HG03378 (cell line): ENCODE data around the gene TTC22.
A peak's percentile ranks its signal among the peaks of the same experiment; 100 is the strongest.

Source experiments
- ATAC-seq: cut with Tn5 transposase; IDR thresholded peaks from one replicate; pipeline ENCODE4 v1.9.1; 2021; ENCODE audit warnings: mild to moderate bottlenecking, moderate library complexity; ENCODE audit not compliant: unreplicated experiment

TTC22 gene

GRCh38 chr1:54834007-54834541 lies 33.0 kb upstream of the TTC22 start:
- no peak for ATAC-seq

DNA sequence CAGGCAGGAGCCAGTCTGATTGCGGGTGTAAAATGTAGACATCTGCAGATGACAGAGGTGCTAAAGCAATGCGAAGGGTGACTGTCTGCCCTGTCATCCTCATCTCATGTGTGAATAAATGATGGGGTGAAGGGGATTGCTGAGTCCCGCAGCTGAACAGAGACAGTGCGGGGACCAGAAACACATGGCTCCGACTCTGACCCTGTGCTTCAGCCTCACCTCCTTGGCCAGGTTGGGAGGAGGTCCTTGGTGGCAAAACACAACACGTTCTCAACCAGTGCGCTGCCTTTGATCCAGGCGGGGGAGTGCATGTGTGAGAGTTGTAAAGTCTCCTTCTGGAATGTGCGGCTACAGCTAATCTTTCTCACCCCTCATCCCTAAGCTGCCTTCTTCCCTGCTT lies 32.0 kb upstream of the TTC22 start:
- ATAC-seq, result no peak

DNA sequence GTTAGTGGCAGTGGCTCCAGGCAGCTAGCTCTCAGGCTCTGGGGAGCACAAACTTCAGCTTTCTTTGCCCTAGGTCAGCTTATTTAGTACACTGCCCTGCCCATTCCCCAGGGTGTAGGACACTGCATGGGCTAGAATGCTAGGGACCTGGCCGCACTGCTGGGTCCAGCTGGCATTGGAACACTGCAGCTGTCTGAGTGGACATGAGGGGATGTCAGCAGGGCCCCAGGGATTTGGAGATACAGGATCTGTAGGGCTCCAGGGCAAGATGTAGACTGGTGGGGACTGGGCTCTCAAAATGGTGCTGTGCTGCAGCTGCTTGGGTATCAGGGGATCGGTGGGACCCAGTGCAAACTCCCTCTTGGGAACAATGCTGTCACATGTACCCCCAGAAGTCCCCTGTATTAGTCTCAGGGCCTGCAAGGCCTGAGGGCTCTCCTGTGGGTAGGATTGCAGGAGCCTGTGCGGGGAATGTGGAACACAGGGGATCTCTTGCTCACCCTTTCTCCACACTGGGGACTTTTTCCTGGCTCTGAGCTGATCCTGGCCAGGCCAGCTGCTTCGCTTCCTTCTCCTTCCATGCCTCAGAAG lies 25.2 kb upstream of the TTC22 start:
- ATAC-seq, result no peak

GRCh38 chr1:54825696-54826095 lies 24.6 kb upstream of the TTC22 start:
- ATAC-seq, result no peak

GRCh38 chr1:54823670-54824069 lies 22.5 kb upstream of the TTC22 start:
- ATAC-seq, result no peak

DNA sequence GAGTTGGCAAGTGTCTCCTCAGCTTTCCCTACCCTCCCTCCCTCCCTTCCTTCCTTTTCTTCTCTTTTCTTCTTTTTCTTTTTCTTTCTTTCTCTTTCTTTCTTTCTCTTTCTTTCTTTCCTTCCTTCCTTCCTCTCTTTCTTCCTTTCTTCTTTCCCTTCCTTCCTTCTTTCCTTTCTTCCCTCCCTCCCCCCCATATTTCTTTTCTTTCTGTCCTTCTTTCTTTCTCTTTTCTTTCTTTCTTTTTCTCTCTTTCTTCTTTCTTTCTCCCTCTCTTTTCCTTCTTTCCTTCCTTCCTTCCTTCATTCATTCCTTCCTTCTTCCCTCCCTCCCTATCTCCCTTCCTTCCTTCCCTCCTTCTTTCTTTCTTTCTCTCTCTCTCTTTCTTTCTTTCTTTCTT lies 18.6 kb upstream of the TTC22 start:
- ATAC-seq, result no peak

- no peak for ATAC-seq
Measured at GRCh38 chr1:54819195-54819536, 18.0 kb upstream of the TTC22 start.

- ATAC-seq, result no peak
Measured at GRCh38 chr1:54818461-54819194, 17.5 kb upstream of the TTC22 start.

DNA sequence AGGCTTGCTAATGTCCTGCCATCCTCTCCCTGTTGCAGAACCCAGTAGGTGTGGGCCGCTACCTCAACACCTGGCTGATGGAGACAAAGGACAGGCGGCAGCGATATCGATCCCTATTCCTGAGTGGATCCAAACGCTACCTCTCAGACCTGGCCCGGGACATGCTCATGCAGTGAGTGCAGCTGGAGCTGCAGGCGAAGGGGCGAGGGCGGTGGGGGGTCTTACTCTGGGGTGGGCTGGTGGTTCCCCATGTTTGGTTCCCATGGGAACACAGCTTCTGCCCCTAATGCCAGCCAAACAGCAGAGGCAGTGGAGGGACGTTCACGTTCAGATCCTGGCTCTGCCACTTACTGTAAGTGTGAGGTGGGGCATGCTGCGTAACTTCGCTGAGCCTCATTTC lies 15.8 kb upstream of the TTC22 start:
- ATAC-seq, result no peak

- ATAC-seq, result no peak
Measured at GRCh38 chr1:54816130-54816529, 15.0 kb upstream of the TTC22 start.

DNA sequence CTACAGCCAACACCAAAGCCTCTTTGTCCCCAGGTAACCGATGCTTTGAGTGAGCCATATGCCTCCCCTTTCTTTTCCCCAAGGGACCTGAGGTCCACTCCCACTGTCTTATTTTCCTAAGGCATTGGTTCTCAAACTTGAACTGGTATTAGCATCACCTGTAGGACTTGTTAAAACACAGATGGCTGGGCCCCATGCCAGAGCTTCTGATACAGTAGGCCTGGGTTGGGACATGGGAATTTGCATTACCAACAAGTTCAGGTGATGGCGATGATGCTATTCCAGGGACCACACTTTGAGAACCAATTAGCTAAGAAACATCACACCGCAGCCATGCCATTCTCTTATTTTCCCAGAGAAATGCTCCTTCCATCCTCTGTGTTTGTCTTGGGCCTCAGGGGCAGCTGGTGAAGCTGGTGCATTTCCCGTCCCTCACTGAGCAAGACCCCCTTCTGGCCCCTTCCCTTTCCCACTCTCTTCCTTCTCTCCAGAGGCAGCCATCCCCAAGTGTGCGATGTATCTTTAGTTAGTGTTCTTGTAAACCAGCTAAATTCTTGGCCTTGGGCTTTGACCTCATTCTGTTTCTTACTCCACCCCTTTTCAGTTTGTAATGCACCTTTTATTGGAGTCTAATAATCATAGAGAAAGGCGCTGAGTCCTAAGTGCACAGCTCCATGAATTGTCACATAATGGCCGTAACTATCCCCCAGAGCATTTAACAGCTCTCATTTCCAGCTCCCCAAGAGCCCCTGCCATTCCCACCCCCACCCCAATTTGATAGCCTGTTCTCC lies 14.2 kb upstream of the TTC22 start:
- ATAC-seq, result no peak

GRCh38 chr1:54814571-54814970 lies 13.4 kb upstream of the TTC22 start:
- no peak for ATAC-seq

GRCh38 chr1:54814126-54814498 lies 13.0 kb upstream of the TTC22 start:
- ATAC-seq, result no peak

DNA sequence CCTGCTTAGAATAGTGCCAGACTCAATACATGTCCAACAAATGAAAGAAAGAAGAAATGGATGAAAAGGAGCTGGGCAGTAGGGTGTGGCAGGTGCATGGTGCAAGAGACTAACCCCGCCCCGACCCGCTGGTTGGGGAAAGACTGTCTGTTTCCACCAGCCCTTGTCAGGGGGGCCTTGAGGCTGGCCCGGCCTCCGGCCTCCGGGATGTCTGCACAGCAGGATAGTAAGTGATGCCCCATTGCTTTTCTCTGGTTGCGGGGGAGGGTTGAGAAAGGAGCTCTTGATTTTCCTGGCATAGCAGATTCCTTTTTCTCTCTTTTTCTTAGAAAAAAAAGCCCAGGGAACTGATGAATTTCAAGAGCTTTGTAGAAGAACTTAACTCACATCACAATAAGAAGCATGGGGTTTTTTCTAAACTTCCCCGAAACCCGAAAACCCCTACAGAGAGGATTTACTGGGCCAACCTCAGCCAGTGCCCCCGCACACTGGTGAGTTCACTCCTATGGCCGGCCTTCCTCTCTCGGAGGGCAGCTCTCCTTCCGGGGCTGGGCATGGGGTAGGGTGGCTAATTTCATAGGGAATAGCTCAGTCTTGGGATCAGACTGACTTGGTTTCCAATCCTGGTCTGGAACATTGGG lies 12.5 kb upstream of the TTC22 start:
- no peak for ATAC-seq

GRCh38 chr1:54812801-54813484 lies 11.8 kb upstream of the TTC22 start:
- peak; percentile 47 for ATAC-seq

DNA sequence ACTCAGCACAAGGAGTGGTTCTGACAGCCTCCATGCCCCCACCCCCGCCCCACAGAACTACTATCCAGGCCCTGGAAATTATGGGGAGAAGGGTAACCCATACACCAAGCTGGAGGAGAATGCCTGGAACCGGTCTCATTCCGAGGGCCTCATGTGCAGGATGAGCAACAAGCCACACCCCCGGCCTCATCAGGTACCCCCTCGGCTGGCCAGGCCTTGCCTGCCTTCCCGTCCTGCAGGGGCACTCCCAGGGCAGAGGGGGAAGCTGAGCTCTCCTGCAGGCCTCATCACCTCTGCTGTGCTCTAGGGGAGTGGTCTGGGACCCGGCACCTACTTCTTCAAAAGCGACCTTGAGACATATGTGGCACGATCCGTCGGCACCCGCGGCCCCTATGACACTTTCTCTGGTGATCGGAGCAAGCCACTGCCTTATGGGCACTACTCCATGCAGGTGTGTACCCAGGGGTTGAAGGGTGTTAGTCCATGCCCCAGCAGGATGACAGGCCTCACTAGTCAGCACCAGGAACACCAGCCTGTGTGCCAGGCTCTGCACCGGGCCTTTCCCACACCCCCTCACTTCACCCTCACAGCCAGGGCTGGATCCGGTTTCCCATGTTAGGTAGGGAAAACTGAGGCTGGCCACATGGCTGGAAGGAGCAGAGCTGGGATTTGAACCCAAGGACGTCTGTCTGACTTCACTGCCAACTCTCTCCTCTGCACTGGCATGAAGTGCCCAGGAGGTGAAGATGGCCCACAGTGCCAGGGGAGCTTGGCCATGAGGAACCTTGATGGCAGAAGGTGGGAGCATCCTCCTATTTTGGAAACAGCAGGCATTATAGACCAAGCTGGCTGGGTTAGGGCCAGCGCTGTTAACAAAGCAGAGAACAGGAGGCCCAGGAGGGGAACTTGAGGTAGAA lies 10.9 kb upstream of the TTC22 start:
- no peak for ATAC-seq

GRCh38 chr1:54811066-54811465 lies 9.9 kb upstream of the TTC22 start:
- no peak for ATAC-seq

- ATAC-seq, result peak; percentile 66
Measured at GRCh38 chr1:54810153-54810942, 9.2 kb upstream of the TTC22 start.

- ATAC-seq, result no peak
Measured at GRCh38 chr1:54809496-54810074, 8.5 kb upstream of the TTC22 start.
